GM13976 (cell line): ENCODE data around the gene TBC1D4.
"Not testable (repeated sequence)": the region's sequence is repeated elsewhere in the genome, so short reads cannot be mapped to it uniquely, and the experiment has no call there.

Experiments used
- DNase-seq: peaks from one replicate; pipeline ENCODE4 v3.0.0; 2012; ENCODE audit warnings: low spot score
- CTCF ChIP-seq: IDR thresholded peaks from 2 replicates; pipeline ENCODE4 v1.5.1; 2012; ENCODE audit warnings: borderline replicate concordance, mild to moderate bottlenecking; ENCODE audit not compliant: insufficient read depth; ENCODE audit errors: extremely low read depth, missing control alignments, control extremely low read depth
- in situ Hi-C: fragments of 300-500 bp; cut with MboI; formaldehyde crosslinking; loops from one replicate; pipeline ENCODE4 v1.12.0; 2022; ENCODE audit warnings: low sequenced_read_pairs, mixed read lengths, inconsistent platforms; ENCODE audit not compliant: unreplicated experiment

TBC1D4 gene

GRCh38 chr13:75295201-75295600, 186.8 kb downstream of the TBC1D4 start:
- TF ChIP-seq CTCF = no peak
- DNase-seq = no peak
- in situ Hi-C loops = no loop called here

DNA sequence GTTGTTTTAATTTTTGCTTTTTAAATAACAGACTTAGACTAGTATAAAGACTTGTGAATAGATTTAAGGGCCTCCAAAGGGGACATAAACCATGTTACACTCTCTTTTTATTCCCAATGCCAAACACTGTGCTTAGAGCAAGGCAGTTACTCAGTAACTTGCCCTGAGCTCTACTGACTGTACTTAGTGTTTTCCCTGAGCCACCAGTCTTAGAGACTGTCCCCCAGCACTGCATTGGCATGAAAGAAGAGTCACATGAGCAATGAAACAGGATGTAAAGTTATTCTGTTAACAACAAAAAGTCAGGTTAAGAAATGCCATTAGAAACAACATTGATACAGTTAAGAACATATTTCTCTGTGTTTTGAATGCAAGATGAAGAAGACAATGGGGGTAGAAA, 187.9 kb downstream of the TBC1D4 start:
- TF ChIP-seq CTCF = no peak
- DNase-seq = no peak
- in situ Hi-C loops = no loop called here

DNA sequence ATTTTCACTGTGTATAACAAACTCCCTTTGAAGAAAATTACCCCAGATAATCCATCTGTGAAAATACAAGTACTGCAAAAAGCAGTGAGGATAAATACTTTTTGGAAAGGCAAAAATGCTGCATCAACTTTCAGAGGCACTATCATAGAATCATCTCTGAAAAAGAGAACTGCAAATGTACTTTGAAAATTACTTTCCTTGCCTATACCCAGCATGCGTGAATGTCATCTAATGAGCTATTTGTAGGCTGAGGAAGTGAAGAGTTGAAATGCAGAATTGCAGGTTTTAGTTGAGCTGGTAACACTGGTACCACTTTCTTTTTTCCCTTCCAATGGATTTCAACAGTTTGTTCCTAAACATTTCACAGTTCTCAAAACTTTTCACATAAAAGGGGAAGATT, 196.7 kb downstream of the TBC1D4 start:
- DNase-seq = no peak
- in situ Hi-C loops = no loop called here

GRCh38 chr13:75279834-75280369, 202.1 kb downstream of the TBC1D4 start:
- in situ Hi-C loops = no loop called here
- DNase-seq = no peak
- TF ChIP-seq CTCF = no peak

More for the DNA sequence above, 196.7 kb downstream of the TBC1D4 start:
- TF ChIP-seq CTCF = no peak

- in situ Hi-C loops, DNase-seq: not testable (repeated sequence)
These were observed 208.3 kb downstream of the TBC1D4 start for GRCh38 chr13:75273695-75274094.

DNA sequence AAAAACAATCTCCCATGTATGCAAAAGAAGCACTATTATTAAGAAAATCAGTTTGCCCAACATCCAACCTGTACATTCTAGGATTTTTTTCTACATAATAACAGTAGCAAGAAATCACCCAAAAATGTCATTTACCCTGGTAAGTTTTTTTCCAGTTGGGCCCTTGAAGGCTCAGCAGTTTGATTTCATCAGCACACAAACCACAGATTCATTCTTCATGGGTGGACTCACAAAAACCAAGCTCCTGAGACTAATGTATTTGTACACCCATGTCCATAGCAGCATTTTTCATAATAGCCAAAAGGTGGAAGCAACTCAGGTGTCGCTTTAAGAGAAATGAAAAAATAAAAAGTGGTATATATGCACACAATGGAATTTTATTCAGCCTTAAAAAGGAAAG, 210.1 kb downstream of the TBC1D4 start:
- no peak for DNase-seq
- in situ Hi-C loops = no loop called here
- TF ChIP-seq CTCF = no peak

DNA sequence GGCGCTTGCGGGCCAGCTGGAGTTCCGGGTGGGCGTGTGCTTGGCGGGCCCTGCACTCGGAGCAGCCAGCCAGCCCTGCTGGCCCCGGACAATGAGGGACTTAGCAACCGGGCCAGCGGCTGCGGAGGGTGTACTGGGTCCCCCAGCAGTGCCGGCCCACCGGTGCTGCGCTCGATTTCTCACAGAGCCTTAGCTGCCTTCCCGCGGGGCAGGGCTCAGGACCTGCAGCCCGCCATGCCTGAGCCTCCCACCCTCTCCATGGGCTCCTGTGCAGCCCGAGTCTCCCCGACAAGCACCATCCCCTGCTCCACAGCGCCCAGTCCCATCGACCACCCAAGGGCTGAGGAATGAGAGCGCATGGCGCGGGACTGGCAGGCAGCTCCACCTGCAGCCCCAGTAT, 213.5 kb downstream of the TBC1D4 start:
- in situ Hi-C loops = not testable (repeated sequence)

DNA sequence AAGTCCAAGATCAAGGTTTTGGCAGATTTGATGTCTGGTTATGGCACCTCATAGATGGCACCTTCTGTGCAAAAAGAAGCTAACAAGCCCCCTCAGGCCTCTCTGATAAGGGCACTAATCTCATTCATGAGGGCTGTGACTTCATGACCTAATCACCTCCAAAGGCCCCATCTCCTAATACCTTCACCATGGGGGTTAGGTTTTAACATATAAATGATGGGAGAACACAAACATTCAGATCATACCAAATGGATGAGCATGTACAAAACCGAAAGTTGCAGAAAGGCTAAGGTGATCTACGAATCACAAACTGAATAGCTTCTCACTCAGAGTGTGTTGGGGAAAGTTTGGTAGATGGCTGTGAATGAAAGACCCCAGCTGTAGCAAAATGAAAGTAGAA, 217.4 kb downstream of the TBC1D4 start:
- no peak for DNase-seq
- TF ChIP-seq CTCF = no peak
- in situ Hi-C loops = no loop called here

More for the DNA sequence above, 213.5 kb downstream of the TBC1D4 start:
- DNase-seq = not testable (repeated sequence)
